HG03432 (cell line): Measurements from ENCODE around the gene LRG1.
"Not testable (repeated sequence)": the region's sequence is repeated elsewhere in the genome, so short reads cannot be mapped to it uniquely, and the experiment has no call there.

Source experiments
- ATAC-seq: cut with Tn5 transposase; IDR thresholded peaks from one replicate; pipeline ENCODE4 v1.9.1; 2021; ENCODE audit warnings: mild to moderate bottlenecking, moderate library complexity; ENCODE audit not compliant: unreplicated experiment

The LRG1 gene

GRCh38 chr19:4531562-4532165 is 8.2 kb downstream of the LRG1 start:
- no peak for ATAC-seq

GRCh38 chr19:4529924-4530522 is 9.8 kb downstream of the LRG1 start:
- no peak for ATAC-seq

GRCh38 chr19:4528843-4529242 is 11.0 kb downstream of the LRG1 start:
- no peak for ATAC-seq

GRCh38 chr19:4527377-4527776 is 12.5 kb downstream of the LRG1 start:
- not testable (repeated sequence) for ATAC-seq

GRCh38 chr19:4525563-4526002 is 14.3 kb downstream of the LRG1 start:
- no peak for ATAC-seq

GRCh38 chr19:4524808-4525562 is 14.9 kb downstream of the LRG1 start:
- no peak for ATAC-seq

GRCh38 chr19:4523306-4524110 is 16.3 kb downstream of the LRG1 start:
- ATAC-seq = no peak

- no peak for ATAC-seq
These were observed 17.4 kb downstream of the LRG1 start for GRCh38 chr19:4522291-4523002.

GRCh38 chr19:4521888-4522242 is 18.0 kb downstream of the LRG1 start:
- no peak for ATAC-seq

GRCh38 chr19:4521170-4521887 is 18.5 kb downstream of the LRG1 start:
- no peak for ATAC-seq

GRCh38 chr19:4519521-4520277 is 20.1 kb downstream of the LRG1 start:
- no peak for ATAC-seq

- ATAC-seq = no peak
These were observed 20.7 kb downstream of the LRG1 start for GRCh38 chr19:4519172-4519496.

GRCh38 chr19:4518345-4519171 is 21.3 kb downstream of the LRG1 start, which contains the start of gene PLIN4:
TSS of gene PLIN4 (minus strand) at chr19:4518486. CDS start at chr19:4518272, 214 bp downstream.
- ATAC-seq = no peak

GRCh38 chr19:4517451-4518057 is 22.3 kb downstream of the LRG1 start:
- ATAC-seq = no peak

- ATAC-seq = no peak
These were observed 22.9 kb downstream of the LRG1 start for GRCh38 chr19:4516939-4517300.

GRCh38 chr19:4516199-4516938 is 23.5 kb downstream of the LRG1 start:
- no peak for ATAC-seq

GRCh38 chr19:4515732-4516131 is 24.1 kb downstream of the LRG1 start:
- ATAC-seq = no peak

- ATAC-seq = no peak
These were observed 26.6 kb downstream of the LRG1 start for GRCh38 chr19:4513248-4513647.
